MM.1S (cell line): Measurements from ENCODE around the gene ANO3.

Experiments
- DNase-seq: peaks from one replicate; pipeline ENCODE4 v3.0.0-alpha.2; 2015
- H2AFZ ChIP-seq: fragments of 300-600 bp; sonication (generic); 2 replicates; pipeline ENCODE4 v1.6.0; 2016; ENCODE audit warnings: antibody characterized with exemption, low read length
- H3F3A ChIP-seq: fragments of 300-600 bp; sonication (generic); 2 replicates; pipeline ENCODE4 v1.6.1; 2016; ENCODE audit warnings: mild to moderate bottlenecking, antibody characterized with exemption, low read length, moderate library complexity, mixed read lengths; ENCODE audit not compliant: insufficient read depth
- H3K27ac ChIP-seq: fragments of 300-600 bp; sonication (generic); 2 replicates; pipeline ENCODE4 v1.5.1; 2016; ENCODE audit warnings: mild to moderate bottlenecking, low read length
- H3K27me3 ChIP-seq: fragments of 300-600 bp; sonication (generic); replicated peaks from 2 replicates; pipeline ENCODE4 v1.6.0; 2016; ENCODE audit warnings: low read length; ENCODE audit not compliant: insufficient read depth
- H3K36me3 ChIP-seq: fragments of 300-600 bp; sonication (generic); replicated peaks from 2 replicates; pipeline ENCODE4 v1.6.1; 2016; ENCODE audit warnings: mild to moderate bottlenecking, low read length, mixed read lengths; ENCODE audit not compliant: insufficient read depth
- H3K4me1 ChIP-seq: fragments of 300-600 bp; sonication (generic); 2 replicates; pipeline ENCODE4 v1.6.1; 2016; ENCODE audit warnings: low read length, mixed read lengths
- H3K4me2 ChIP-seq: fragments of 300-600 bp; sonication (generic); 2 replicates; pipeline ENCODE4 v1.6.0; 2016; ENCODE audit warnings: low read depth, low read length
- H3K4me3 ChIP-seq: fragments of 300-600 bp; sonication (generic); 2 replicates; pipeline ENCODE4 v1.5.1; 2016; ENCODE audit warnings: low read length, mixed read lengths
- H3K79me2 ChIP-seq: fragments of 300-600 bp; sonication (generic); 2 replicates; pipeline ENCODE4 v1.6.1; 2016; ENCODE audit warnings: mixed run types, low read length, mixed read lengths
- H3K9ac ChIP-seq: fragments of 300-600 bp; sonication (generic); 2 replicates; pipeline ENCODE4 v1.6.1; 2016; ENCODE audit warnings: low read length, mixed read lengths
- H3K9me2 ChIP-seq: fragments of 300-600 bp; sonication (generic); replicated peaks from 2 replicates; pipeline ENCODE4 v1.6.1; 2016; ENCODE audit warnings: mild to moderate bottlenecking, low read length, mixed read lengths; ENCODE audit not compliant: insufficient read depth
- H3K9me3 ChIP-seq: fragments of 300-600 bp; sonication (generic); replicated peaks from 2 replicates; pipeline ENCODE4 v1.6.1; 2016; ENCODE audit warnings: mild to moderate bottlenecking, low read length, mixed read lengths; ENCODE audit not compliant: insufficient read depth
- H4K20me1 ChIP-seq: fragments of 300-600 bp; sonication (generic); 2 replicates; pipeline ENCODE4 v1.6.1; 2016; ENCODE audit warnings: mild to moderate bottlenecking, low read length, moderate library complexity, mixed read lengths; ENCODE audit not compliant: insufficient read depth
- CTCF ChIP-seq: fragments of 300-600 bp; sonication (generic); IDR thresholded peaks from 2 replicates; pipeline ENCODE4 v1.5.1; 2016; ENCODE audit warnings: antibody characterized with exemption, low read length, mixed read lengths
- EZH2 ChIP-seq: fragments of 300-600 bp; sonication (generic); optimal IDR thresholded peaks from 2 replicates; pipeline ENCODE3; 2017; ENCODE audit warnings: low read depth, mild to moderate bottlenecking, antibody characterized with exemption, low read length, mixed read lengths
- EZH2phosphoT487 ChIP-seq: fragments of 300-600 bp; sonication (generic); IDR thresholded peaks from 2 replicates; pipeline ENCODE4 v1.6.1; 2018; ENCODE audit warnings: antibody characterized with exemption, low read length

Gene ANO3

GRCh38 chr11:26510756-26511155, 178.8 kb downstream of the ANO3 start:
- Histone ChIP-seq H3K4me3 (no peak overlapping the region), H3K79me2 (no peaks in the 10 kb centered on the region), H3K27ac (no peak overlapping the region), H2AFZ (no peak overlapping the region), H4K20me1 (no peaks in the 10 kb centered on the region), H3K27me3 (no peaks in the 10 kb centered on the region), H3F3A (no peaks in the 10 kb centered on the region), H3K4me1 (no peaks in the 10 kb centered on the region), H3K9me3 (no peaks in the 10 kb centered on the region), H3K4me2 (no peak overlapping the region), H3K36me3 (no peaks in the 10 kb centered on the region), H3K9ac (no peak overlapping the region), H3K9me2 (no peaks in the 10 kb centered on the region)
- no peak for DNase-seq
- TF ChIP-seq EZH2 (no peak), EZH2phosphoT487 (no peak), CTCF (no peak)

DNA sequence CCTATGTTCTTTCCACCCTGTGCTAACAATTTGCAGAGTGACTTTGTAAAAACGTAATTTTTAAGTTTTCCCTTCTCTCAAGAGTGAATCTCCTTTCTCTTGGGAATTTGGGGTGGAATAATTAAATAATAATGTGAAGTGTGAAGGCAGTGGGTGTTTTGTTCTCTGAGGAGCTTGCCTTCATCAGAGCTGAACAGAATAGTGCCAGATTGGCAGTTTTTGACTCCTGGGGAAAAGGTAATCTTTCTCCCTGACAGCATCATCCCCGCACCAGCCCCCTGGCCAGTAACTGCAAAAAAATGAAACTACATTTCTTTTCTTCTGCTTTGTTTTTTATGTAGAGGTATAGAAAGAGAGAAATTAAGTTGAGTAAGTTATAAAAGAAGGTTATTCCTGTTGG, 180.3 kb downstream of the ANO3 start:
- DNase-seq: no peak
- no peaks in the 10 kb centered on the region for H3K9me2 ChIP-seq
- H3K9me3 ChIP-seq: no peaks in the 10 kb centered on the region
- no peaks in the 10 kb centered on the region for H3K79me2 ChIP-seq
- no peak overlapping the region for H3K4me2 ChIP-seq
- no peak overlapping the region for H3K9ac ChIP-seq
- H3K4me1 ChIP-seq: no peaks in the 10 kb centered on the region
- no peak for TF ChIP-seq EZH2phosphoT487
- TF ChIP-seq EZH2: no peak
- no peak for TF ChIP-seq CTCF
- no peak overlapping the region for H3K4me3 ChIP-seq
- no peaks in the 10 kb centered on the region for H3F3A ChIP-seq
- no peaks in the 10 kb centered on the region for H4K20me1 ChIP-seq
- H3K36me3 ChIP-seq: no peaks in the 10 kb centered on the region
- no peaks in the 10 kb centered on the region for H3K27me3 ChIP-seq
- no peak overlapping the region for H2AFZ ChIP-seq
- H3K27ac ChIP-seq: no peak overlapping the region

- Histone ChIP-seq H3K79me2 (no peaks in the 10 kb centered on the region), H3K27ac (no peak overlapping the region), H3K36me3 (no peaks in the 10 kb centered on the region), H3K9me2 (no peaks in the 10 kb centered on the region), H3K4me1 (no peaks in the 10 kb centered on the region), H3F3A (no peaks in the 10 kb centered on the region), H3K4me3 (no peak overlapping the region), H3K27me3 (no peaks in the 10 kb centered on the region), H3K4me2 (no peak overlapping the region), H3K9ac (no peak overlapping the region), H4K20me1 (no peaks in the 10 kb centered on the region), H3K9me3 (no peaks in the 10 kb centered on the region), H2AFZ (no peak overlapping the region)
- TF ChIP-seq EZH2: no peak
- no peak for TF ChIP-seq CTCF
- TF ChIP-seq EZH2phosphoT487: no peak
- DNase-seq: no peak
These were observed 187.5 kb downstream of the ANO3 start for GRCh38 chr11:26519469-26519868.
